ENCODE results near the gene SHISA7. TPM values are rescaled to one million over a fixed set of nuclear protein-coding genes. Genes with fewer than 3 reads are reported as not detected.
A peak's percentile ranks its signal among the peaks of the same experiment; 100 is the strongest.

The SHISA7 gene
- total and polyA plus RNA-seq, 7 donors = 0.01 TPM; not detected in 6

GRCh38 chr19:55459950-55460657 is 17.0 kb upstream of the SHISA7 start:
- peak overlapping the region; percentile 98 for H3K4me3 ChIP-seq
- ATAC-seq (no peak), DNase-seq (no peak)
- peak overlapping the region; percentile 95 for H3K27ac ChIP-seq
- intact Hi-C loops (cut with DNase I) = loop anchor here in 1 of 2 donors (5.0 kb wide), 1 partner anchor 158 kb away; no protein-coding TSS in a partner anchor
- no peak for TF ChIP-seq CTCF (IDR thresholded peaks at IDR 0.05)
- peaks cover 2% of the 10 kb centered on the region for H3K4me1 ChIP-seq
- no peaks in the 10 kb centered on the region for H3K27me3 ChIP-seq (ENCODE audit: insufficient read depth in 3 of 3, low read length in 2 of 3)
- H3K9me3 ChIP-seq = no peaks in the 10 kb centered on the region
- 33 to 40% (median 40%) methylated on average over 16 of the region's 16 CpGs for WGBS, 3 donors
- no peaks in the 10 kb centered on the region for H3K36me3 ChIP-seq (ENCODE audit: insufficient read depth in 1 of 2, low read depth in 1 of 2)

- H3K27ac ChIP-seq = no peak overlapping the region
- no peaks in the 10 kb centered on the region for H3K36me3 ChIP-seq (ENCODE audit: insufficient read depth in 1 of 2, low read depth in 1 of 2)
- no peak for ATAC-seq
- TF ChIP-seq CTCF (IDR thresholded peaks at IDR 0.05) = no peak
- intact Hi-C loops (cut with DNase I) = loop anchor here in 1 of 2 donors (5.0 kb wide), 1 partner anchor 157 kb away; no protein-coding TSS in a partner anchor
- peaks cover 2% of the 10 kb centered on the region for H3K4me1 ChIP-seq
- DNase-seq = no peak
- WGBS, 3 donors = 54 to 60% (median 57%) methylated on average over 8 of the region's 8 CpGs
- no peak overlapping the region for H3K4me3 ChIP-seq
- no peaks in the 10 kb centered on the region for H3K9me3 ChIP-seq
- no peaks in the 10 kb centered on the region for H3K27me3 ChIP-seq (ENCODE audit: insufficient read depth in 3 of 3, low read length in 2 of 3)
Observed at GRCh38 chr19:55459551-55459949, 16.4 kb upstream of the SHISA7 start.

- 74 to 80% (median 75%) methylated on average over 16 of the region's 16 CpGs for WGBS, 3 donors
- H3K27ac ChIP-seq = no peak overlapping the region
- H3K4me3 ChIP-seq = no peak overlapping the region
- no peak for DNase-seq
- ATAC-seq = no peak
- intact Hi-C loops (cut with DNase I) = loop anchor here in 1 of 2 donors (5.0 kb wide), 1 partner anchor 156 kb away; no protein-coding TSS in a partner anchor
- no peak for TF ChIP-seq CTCF (IDR thresholded peaks at IDR 0.05)
- no peaks in the 10 kb centered on the region for H3K9me3 ChIP-seq
- no peaks in the 10 kb centered on the region for H3K27me3 ChIP-seq (ENCODE audit: insufficient read depth in 3 of 3, low read length in 2 of 3)
- peaks cover 2% of the 10 kb centered on the region for H3K4me1 ChIP-seq
- H3K36me3 ChIP-seq (ENCODE audit: insufficient read depth in 1 of 2, low read depth in 1 of 2) = no peaks in the 10 kb centered on the region
Observed at GRCh38 chr19:55457683-55458457, 14.8 kb upstream of the SHISA7 start.

- Histone ChIP-seq H3K27ac (no peak overlapping the region), H3K4me1 (peaks cover 6% of the 10 kb centered on the region), H3K9me3 (no peaks in the 10 kb centered on the region), H3K4me3 (no peak overlapping the region), H3K27me3 (ENCODE audit: insufficient read depth in 3 of 3, low read length in 2 of 3) (peaks cover 0 to 13% (median 5%) of the 10 kb centered on the region in 3 donors), H3K36me3 (ENCODE audit: insufficient read depth in 1 of 2, low read depth in 1 of 2) (no peaks in the 10 kb centered on the region)
- no peak for ATAC-seq
- intact Hi-C loops (cut with DNase I) = loop anchor here in 1 of 2 donors (5.0 kb wide), 1 partner anchor 154 kb away; no protein-coding TSS in a partner anchor
- DNase-seq = no peak
- no peak for TF ChIP-seq CTCF (IDR thresholded peaks at IDR 0.05)
- 77 to 88% (median 82%) methylated on average over 14 of the region's 14 CpGs for WGBS, 3 donors
Observed at GRCh38 chr19:55456347-55456746, 13.2 kb upstream of the SHISA7 start.

All from psoas muscle (tissue), 8 donors.